Hair follicular keratinocyte (primary cell): Measurements from ENCODE around the gene HACD1. TPM values are rescaled to one million over a fixed set of nuclear protein-coding genes. Genes with fewer than 3 reads are reported as not detected.

Experiments used
- total RNA-seq: library from RNA; depleted of rRNA; stranded (reverse); fragments of >200 nt; gene quantifications from 2 replicates; pipeline ENCODE4 v1.2.3, GENCODE V29; 2015

HACD1 gene
- 17.9 and 27.8 TPM in 2 replicates for total RNA-seq

GRCh38 chr10:17617031-17617911 is at the start of gene HACD1:
Gene HACD1 (minus strand): TSS chr10:17617374. CDS start chr10:17617339, 35 bp downstream.

GRCh38 chr10:17643755-17644484 is 26.7 kb upstream of the HACD1 start, which contains the start of gene STAM:
Gene STAM (plus strand): TSS chr10:17644151. CDS start chr10:17644340, 189 bp downstream.

Other genes with a start within 250 kb of the HACD1 start
- not detected in 2 replicates for gene ST8SIA6, start 162.8 kb downstream of the HACD1 start, total RNA-seq
- gene STAM, start 26.8 kb upstream of the HACD1 start, total RNA-seq = 19.4 and 23.0 TPM in 2 replicates
- gene TMEM236, start 134.8 kb upstream of the HACD1 start, total RNA-seq = 0.04 and 0.08 TPM in 2 replicates
- not detected in 2 replicates for gene MRC1, start 192.0 kb upstream of the HACD1 start, total RNA-seq